Panc1 (cell line): Measurements from ENCODE around the gene AGTPBP1. TPM values are rescaled to one million over a fixed set of nuclear protein-coding genes. Genes with fewer than 3 reads are reported as not detected.
"Not testable (repeated sequence)": the region's sequence is repeated elsewhere in the genome, so short reads cannot be mapped to it uniquely, and the experiment has no call there.

Experiments
- ATAC-seq: fragments of 200-7000 bp; cut with Tn5 transposase; 2 replicates; pipeline ENCODE4 v1.9.1; 2020; ENCODE audit warnings: mild to moderate bottlenecking, moderate library complexity
- BruUV-seq: library from RNA; stranded (reverse); fragments of 400-500 nt; replicated peaks from 2 replicates; lab custom pipeline; 2021; lab: Mats Ljungman, UMichigan
- CTCF ChIA-PET: fragments of 300-600 bp; sonication (Branson Sonifier 250); formaldehyde crosslinking; loops from one replicate; lab custom pipeline; 2022; ENCODE audit warnings: antibody characterized with exemption; lab: Charles Lee
- POLR2A ChIA-PET: fragments of 300-600 bp; sonication (Branson Sonifier 250); formaldehyde crosslinking; loops from one replicate; lab custom pipeline; 2022; ENCODE audit warnings: antibody characterized with exemption; lab: Charles Lee
- DNase-seq: peaks from one replicate; pipeline ENCODE4 v3.0.0-alpha.2; 2010; ENCODE audit warnings: low read depth, low spot score
- H3K27ac ChIP-seq: 2 replicates; pipeline ENCODE4 v1.5.1; 2011; ENCODE audit warnings: mild to moderate bottlenecking, low read length, inconsistent platforms
- H3K27me3 ChIP-seq: fragments of 200-500 bp; sonication (Bioruptor generic); 2 replicates; pipeline ENCODE4 v1.6.0; 2014; ENCODE audit warnings: low read length, inconsistent platforms; ENCODE audit not compliant: control insufficient read depth, insufficient read depth
- H3K36me3 ChIP-seq: fragments of 200-500 bp; sonication (Bioruptor generic); 2 replicates; pipeline ENCODE4 v1.5.1; 2014; ENCODE audit warnings: inconsistent platforms, mild to moderate bottlenecking, low read length, moderate library complexity; ENCODE audit not compliant: control insufficient read depth, insufficient read depth
- H3K4me1 ChIP-seq: 2 replicates; pipeline ENCODE4 v1.5.1; 2011; ENCODE audit warnings: inconsistent platforms, mild to moderate bottlenecking, low read length, moderate library complexity; ENCODE audit not compliant: control insufficient read depth, insufficient read depth
- H3K4me3 ChIP-seq, 2 experiments: 2 replicates each; pipeline ENCODE4 v1.5.1; 2011 to 2012; ENCODE audit warnings: low read depth in 2 of 2, low read length in 2 of 2, mild to moderate bottlenecking in 2 of 2, inconsistent platforms in 1 of 2, moderate library complexity in 1 of 2
- H3K9me3 ChIP-seq: fragments of 200-500 bp; sonication (Bioruptor generic); 2 replicates; pipeline ENCODE4 v1.5.1; 2014; ENCODE audit warnings: low read depth, mild to moderate bottlenecking, inconsistent platforms, low read length, moderate library complexity; ENCODE audit not compliant: control insufficient read depth, insufficient read depth
- POLR2AphosphoS5 ChIP-seq: IDR thresholded peaks from 2 replicates; pipeline ENCODE4 v1.6.1; 2012; ENCODE audit warnings: mild to moderate bottlenecking, low read depth, low read length, moderate library complexity
- SIN3A ChIP-seq: IDR thresholded peaks from 2 replicates; pipeline ENCODE4 v1.6.1; 2012; ENCODE audit warnings: low read depth, mild to moderate bottlenecking, low read length, moderate library complexity, borderline replicate concordance; ENCODE audit not compliant: insufficient read depth
- TCF7L2 ChIP-seq: IDR thresholded peaks from 2 replicates; pipeline ENCODE4 v1.6.1; 2011; ENCODE audit warnings: mild to moderate bottlenecking, low read depth, low read length, inconsistent platforms
- in situ Hi-C: cut with HindIII; loops from 2 replicates; pipeline ENCODE4 v1.10.0; 2016; ENCODE audit warnings: low sequenced_read_pairs, low pct_unique_long_range_greater_than_20kb
- intact Hi-C: fragments of 100-400 bp; cut with micrococcal nuclease; formaldehyde crosslinking; loops from one replicate; pipeline ENCODE4 v1.10.0; 2022; ENCODE audit not compliant: unreplicated experiment
- total RNA-seq: library from RNA; stranded (reverse); gene quantifications from one replicate; pipeline ENCODE4 v1.2.1, GENCODE V29; 2021; ENCODE audit not compliant: unreplicated experiment
- TF ChIP-seq, protein P1 (sequence below): fragments of 450-650 bp; IDR thresholded peaks from 2 replicates; pipeline ENCODE4 v1.5.1; 2017; ENCODE audit warnings: mild to moderate bottlenecking
- TF ChIP-seq, protein P2 (sequence below), 2 experiments: IDR thresholded peaks; 2 replicates each; pipeline ENCODE4 v1.6.1; 2011 to 2012; ENCODE audit warnings: low read depth in 2 of 2, control low read depth in 1 of 2, low read length in 1 of 2, mild to moderate bottlenecking in 1 of 2, moderate library complexity in 1 of 2; ENCODE audit not compliant: insufficient read depth in 1 of 2

AGTPBP1 gene
- total RNA-seq, 1 experiment from 2014 or later = 11.6 TPM

- ChIA-PET CTCF (no interaction called here), POLR2A (no interaction called here)
- ATAC-seq (no peak), DNase-seq (no peak)
- BruUV-seq = no TSS peak
- TF ChIP-seq POLR2AphosphoS5 = no peak
- TF ChIP-seq, protein P1, sequence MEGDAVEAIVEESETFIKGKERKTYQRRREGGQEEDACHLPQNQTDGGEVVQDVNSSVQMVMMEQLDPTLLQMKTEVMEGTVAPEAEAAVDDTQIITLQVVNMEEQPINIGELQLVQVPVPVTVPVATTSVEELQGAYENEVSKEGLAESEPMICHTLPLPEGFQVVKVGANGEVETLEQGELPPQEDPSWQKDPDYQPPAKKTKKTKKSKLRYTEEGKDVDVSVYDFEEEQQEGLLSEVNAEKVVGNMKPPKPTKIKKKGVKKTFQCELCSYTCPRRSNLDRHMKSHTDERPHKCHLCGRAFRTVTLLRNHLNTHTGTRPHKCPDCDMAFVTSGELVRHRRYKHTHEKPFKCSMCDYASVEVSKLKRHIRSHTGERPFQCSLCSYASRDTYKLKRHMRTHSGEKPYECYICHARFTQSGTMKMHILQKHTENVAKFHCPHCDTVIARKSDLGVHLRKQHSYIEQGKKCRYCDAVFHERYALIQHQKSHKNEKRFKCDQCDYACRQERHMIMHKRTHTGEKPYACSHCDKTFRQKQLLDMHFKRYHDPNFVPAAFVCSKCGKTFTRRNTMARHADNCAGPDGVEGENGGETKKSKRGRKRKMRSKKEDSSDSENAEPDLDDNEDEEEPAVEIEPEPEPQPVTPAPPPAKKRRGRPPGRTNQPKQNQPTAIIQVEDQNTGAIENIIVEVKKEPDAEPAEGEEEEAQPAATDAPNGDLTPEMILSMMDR = no peak
- TF ChIP-seq, protein P2, sequence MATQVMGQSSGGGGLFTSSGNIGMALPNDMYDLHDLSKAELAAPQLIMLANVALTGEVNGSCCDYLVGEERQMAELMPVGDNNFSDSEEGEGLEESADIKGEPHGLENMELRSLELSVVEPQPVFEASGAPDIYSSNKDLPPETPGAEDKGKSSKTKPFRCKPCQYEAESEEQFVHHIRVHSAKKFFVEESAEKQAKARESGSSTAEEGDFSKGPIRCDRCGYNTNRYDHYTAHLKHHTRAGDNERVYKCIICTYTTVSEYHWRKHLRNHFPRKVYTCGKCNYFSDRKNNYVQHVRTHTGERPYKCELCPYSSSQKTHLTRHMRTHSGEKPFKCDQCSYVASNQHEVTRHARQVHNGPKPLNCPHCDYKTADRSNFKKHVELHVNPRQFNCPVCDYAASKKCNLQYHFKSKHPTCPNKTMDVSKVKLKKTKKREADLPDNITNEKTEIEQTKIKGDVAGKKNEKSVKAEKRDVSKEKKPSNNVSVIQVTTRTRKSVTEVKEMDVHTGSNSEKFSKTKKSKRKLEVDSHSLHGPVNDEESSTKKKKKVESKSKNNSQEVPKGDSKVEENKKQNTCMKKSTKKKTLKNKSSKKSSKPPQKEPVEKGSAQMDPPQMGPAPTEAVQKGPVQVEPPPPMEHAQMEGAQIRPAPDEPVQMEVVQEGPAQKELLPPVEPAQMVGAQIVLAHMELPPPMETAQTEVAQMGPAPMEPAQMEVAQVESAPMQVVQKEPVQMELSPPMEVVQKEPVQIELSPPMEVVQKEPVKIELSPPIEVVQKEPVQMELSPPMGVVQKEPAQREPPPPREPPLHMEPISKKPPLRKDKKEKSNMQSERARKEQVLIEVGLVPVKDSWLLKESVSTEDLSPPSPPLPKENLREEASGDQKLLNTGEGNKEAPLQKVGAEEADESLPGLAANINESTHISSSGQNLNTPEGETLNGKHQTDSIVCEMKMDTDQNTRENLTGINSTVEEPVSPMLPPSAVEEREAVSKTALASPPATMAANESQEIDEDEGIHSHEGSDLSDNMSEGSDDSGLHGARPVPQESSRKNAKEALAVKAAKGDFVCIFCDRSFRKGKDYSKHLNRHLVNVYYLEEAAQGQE (IDR thresholded peaks at IDR 0.05; ENCODE audit: insufficient read depth in 1 of 2, low read depth in 2 of 2, low read length in 1 of 2) = no peak
- no peak for TF ChIP-seq TCF7L2
- no peak for TF ChIP-seq SIN3A
- intact Hi-C loops (no loop called here), in situ Hi-C loops (no loop called here)
- no peaks in the 10 kb centered on the region for H3K36me3 ChIP-seq
- no peak overlapping the region for H3K27ac ChIP-seq
- no peaks in the 10 kb centered on the region for H3K4me1 ChIP-seq
- H3K27me3 ChIP-seq = no peaks in the 10 kb centered on the region
- no peak overlapping the region for H3K4me3 ChIP-seq
- H3K9me3 ChIP-seq = no peaks in the 10 kb centered on the region
Measured at GRCh38 chr9:85575868-85576267, 165.9 kb downstream of the AGTPBP1 start.

DNA sequence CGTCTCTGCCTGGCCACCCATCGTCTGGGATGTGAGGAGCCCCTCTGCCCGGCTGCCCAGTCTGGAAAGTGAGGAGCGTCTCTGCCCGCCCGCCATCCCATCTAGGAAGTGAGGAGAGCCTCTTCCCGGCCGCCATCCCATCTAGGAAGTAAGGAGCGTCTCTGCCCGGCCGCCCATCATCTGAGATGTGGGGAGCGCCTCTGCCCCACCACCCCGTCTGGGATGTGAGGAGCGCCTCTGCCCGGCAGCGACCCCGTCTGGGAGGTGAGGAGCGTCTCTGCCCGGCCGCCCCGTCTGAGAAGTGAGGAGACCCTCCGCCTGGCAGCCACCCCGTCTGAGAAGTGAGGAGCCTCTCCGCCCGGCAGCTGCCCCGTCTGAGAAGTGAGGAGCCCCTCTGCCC is 168.2 kb downstream of the AGTPBP1 start:
- intact Hi-C loops, H3K27me3 ChIP-seq, H3K4me1 ChIP-seq, in situ Hi-C loops, H3K4me3 ChIP-seq, POLR2A ChIA-PET, BruUV-seq, CTCF ChIA-PET, H3K9me3 ChIP-seq, ATAC-seq, DNase-seq, H3K27ac ChIP-seq, H3K36me3 ChIP-seq: not testable (repeated sequence)

GRCh38 chr9:85572917-85573316 is 168.8 kb downstream of the AGTPBP1 start:
- CTCF ChIA-PET, H3K9me3 ChIP-seq, H3K27me3 ChIP-seq, ATAC-seq, H3K36me3 ChIP-seq, POLR2A ChIA-PET, H3K4me3 ChIP-seq, H3K4me1 ChIP-seq, DNase-seq, H3K27ac ChIP-seq, in situ Hi-C loops, BruUV-seq, intact Hi-C loops: not testable (repeated sequence)
